H1 (cell line): ENCODE measurements around the gene COPA. TPM values are rescaled to one million over a fixed set of nuclear protein-coding genes. Genes with fewer than 3 reads are reported as not detected.

Source experiments
- CTCF ChIA-PET: fragments of 300-600 bp; sonication (Branson Sonifier 250); formaldehyde crosslinking; loops from one replicate; lab custom pipeline; 2021; ENCODE audit not compliant: partially characterized antibody; lab: Charles Lee
- POLR2A ChIA-PET: fragments of 300-600 bp; sonication (Branson Sonifier 250); formaldehyde crosslinking; loops from one replicate; lab custom pipeline; 2021; ENCODE audit warnings: inconsistent platforms; ENCODE audit not compliant: partially characterized antibody; lab: Charles Lee
- DNase-seq, 2 experiments: peaks; one replicate each; pipeline versions ENCODE4 v3.0.0 to v3.0.0-alpha.2; 2010 to 2022; ENCODE audit warnings: low spot score in 2 of 2, low read depth in 1 of 2, mixed read lengths in 1 of 2
- FAIRE-seq: peaks from 2 replicates; lab custom pipeline; 2011; peaks lifted over from hg19 to GRCh38; lab: Jason Lieb, UNC
- H2AFZ ChIP-seq: 2 replicates; pipeline ENCODE4 v1.8.1; 2012; ENCODE audit warnings: low read length, inconsistent platforms
- H2AK5ac ChIP-seq: 2 replicates; pipeline ENCODE4 v1.6.1; 2013; ENCODE audit warnings: low read depth, low read length
- H2BK120ac ChIP-seq: replicated peaks from 2 replicates; pipeline ENCODE3; 2013; ENCODE audit warnings: low read depth, low read length, inconsistent platforms
- H2BK12ac ChIP-seq: 2 replicates; pipeline ENCODE4 v1.6.1; 2013; ENCODE audit warnings: low read depth, low read length
- H2BK15ac ChIP-seq: 2 replicates; pipeline ENCODE4 v1.6.1; 2013; ENCODE audit warnings: low read length
- H2BK20ac ChIP-seq: 2 replicates; pipeline ENCODE4 v1.6.1; 2013; ENCODE audit warnings: low read length
- H2BK5ac ChIP-seq: 2 replicates; pipeline ENCODE4 v1.6.1; 2013; ENCODE audit warnings: low read depth, low read length
- H3K14ac ChIP-seq: 2 replicates; pipeline ENCODE4 v1.6.1; 2013; ENCODE audit warnings: inconsistent platforms; ENCODE audit not compliant: insufficient read length
- H3K18ac ChIP-seq: 2 replicates; pipeline ENCODE4 v1.6.1; 2013; ENCODE audit warnings: low read length; ENCODE audit errors: extremely low read depth
- H3K23ac ChIP-seq: 2 replicates; pipeline ENCODE4 v1.6.1; 2013; ENCODE audit warnings: inconsistent platforms; ENCODE audit not compliant: insufficient read length
- H3K23me2 ChIP-seq: 2 replicates; pipeline ENCODE4 v1.6.1; 2013; ENCODE audit warnings: low read depth, low read length
- H3K27ac ChIP-seq: 2 replicates; pipeline ENCODE4 v1.6.1; 2011; ENCODE audit warnings: low read depth, low read length, inconsistent platforms
- H3K27me3 ChIP-seq, 4 experiments: replicated peaks in 1 of 4; 1 replicate in 1 of 4; 2 replicates in 3 of 4; pipeline versions ENCODE4 v1.6.1 to v1.8.1; 2011 to 2013; ENCODE audit warnings: low read length in 3 of 4, mild to moderate bottlenecking in 3 of 4, inconsistent platforms in 2 of 4, mixed read lengths in 2 of 4, moderate library complexity in 1 of 4; ENCODE audit not compliant: control insufficient read depth in 3 of 4, insufficient read depth in 3 of 4; ENCODE audit errors: extremely low read depth in 1 of 4
- H3K36me3 ChIP-seq, 4 experiments: 2 replicates each; pipeline versions ENCODE4 v1.6.1 to v1.8.1; 2011 to 2013; ENCODE audit warnings: mild to moderate bottlenecking in 4 of 4, low read length in 3 of 4, moderate library complexity in 2 of 4, control low read depth in 1 of 4, inconsistent platforms in 1 of 4; ENCODE audit not compliant: insufficient read depth in 4 of 4, control insufficient read depth in 2 of 4
- H3K4ac ChIP-seq: replicated peaks from 2 replicates; pipeline ENCODE3; 2013; ENCODE audit warnings: low read length, low read depth, mixed read lengths, inconsistent platforms; ENCODE audit not compliant: insufficient read length
- H3K4me1 ChIP-seq, 4 experiments: replicated peaks in 1 of 4; 1 replicate in 1 of 4; 2 replicates in 3 of 4; pipeline versions ENCODE4 v1.6.1 to v1.8.1; 2011 to 2013; ENCODE audit warnings: low read length in 3 of 4, inconsistent platforms in 2 of 4, mixed read lengths in 1 of 4; ENCODE audit not compliant: insufficient read depth in 4 of 4, control insufficient read depth in 3 of 4
- H3K4me2 ChIP-seq, 2 experiments: 2 replicates each; pipeline versions ENCODE4 v1.6.1 to v1.8.1; 2011 to 2013; ENCODE audit warnings: low read depth in 2 of 2, low read length in 2 of 2, control low read depth in 1 of 2, inconsistent platforms in 1 of 2, mild to moderate bottlenecking in 1 of 2; ENCODE audit not compliant: insufficient read depth in 1 of 2
- H3K4me3 ChIP-seq, 4 experiments: fragments of 200-600, 300-600 bp in 1 of 4; sonication (generic), shearing (Covaris generic), sonication (Bioruptor Twin) in 1 of 4; 2 replicates each; pipeline versions ENCODE4 v1.5.1 to v1.8.1; 2011 to 2016; ENCODE audit warnings: low read length in 4 of 4, low read depth in 3 of 4, control low read depth in 2 of 4, inconsistent platforms in 2 of 4, mild to moderate bottlenecking in 2 of 4, mixed read lengths in 1 of 4, moderate library complexity in 1 of 4; ENCODE audit not compliant: insufficient read depth in 2 of 4; ENCODE audit errors: extremely low read depth in 1 of 4
- H3K56ac ChIP-seq: replicated peaks from 2 replicates; pipeline ENCODE3; 2013; ENCODE audit warnings: low read depth, mild to moderate bottlenecking, mixed read lengths, low read length, inconsistent platforms; ENCODE audit not compliant: insufficient read length
- H3K79me1 ChIP-seq: 2 replicates; pipeline ENCODE4 v1.6.1; 2013; ENCODE audit warnings: low read depth, low read length, control low read depth
- H3K79me2 ChIP-seq, 2 experiments: 2 replicates each; pipeline versions ENCODE4 v1.6.1 to v1.8.1; 2012 to 2013; ENCODE audit warnings: low read length in 2 of 2, mild to moderate bottlenecking in 2 of 2, inconsistent platforms in 1 of 2; ENCODE audit not compliant: insufficient read depth in 2 of 2, control insufficient read depth in 1 of 2
- H3K9ac ChIP-seq, 4 experiments: replicated peaks in 1 of 4; 1 replicate in 1 of 4; 2 replicates in 3 of 4; pipeline versions ENCODE4 v1.6.1 to v1.8.1; 2011 to 2013; ENCODE audit warnings: low read depth in 3 of 4, low read length in 3 of 4, control low read depth in 2 of 4, mild to moderate bottlenecking in 2 of 4, moderate library complexity in 2 of 4, inconsistent platforms in 1 of 4; ENCODE audit errors: extremely low read depth in 1 of 4
- H3K9me3 ChIP-seq, 2 experiments: 2 replicates each; pipeline versions ENCODE4 v1.6.1 to v1.8.1; 2012 to 2013; ENCODE audit warnings: mild to moderate bottlenecking in 2 of 2, moderate library complexity in 2 of 2, control low read depth in 1 of 2, inconsistent platforms in 1 of 2, low read depth in 1 of 2, low read length in 1 of 2, mixed read lengths in 1 of 2; ENCODE audit not compliant: insufficient read depth in 2 of 2
- H4K20me1 ChIP-seq, 2 experiments: replicated peaks in 1 of 2; 2 replicates each; pipeline versions ENCODE3 to v1.8.1; 2011 to 2013; ENCODE audit warnings: inconsistent platforms in 2 of 2, low read length in 2 of 2, mild to moderate bottlenecking in 1 of 2; ENCODE audit not compliant: insufficient read depth in 2 of 2, control insufficient read depth in 1 of 2
- H4K5ac ChIP-seq: 2 replicates; pipeline ENCODE4 v1.6.1; 2013; ENCODE audit warnings: low read length, low read depth, mixed read lengths, inconsistent platforms; ENCODE audit not compliant: insufficient read length
- H4K8ac ChIP-seq: 2 replicates; pipeline ENCODE4 v1.8.0; 2013; ENCODE audit warnings: mild to moderate bottlenecking, moderate library complexity, low read length, inconsistent platforms; ENCODE audit not compliant: insufficient read depth; ENCODE audit errors: extremely low read depth
- H4K91ac ChIP-seq: replicated peaks from 2 replicates; pipeline ENCODE3; 2013; ENCODE audit warnings: low read length, mixed read lengths, inconsistent platforms; ENCODE audit not compliant: insufficient read length
- CBX8 ChIP-seq: fragments of 300-800, 300-1000 bp; sonication (generic); IDR thresholded peaks from 2 replicates; pipeline ENCODE4 v1.7.1; 2016; ENCODE audit warnings: low read depth, low read length, borderline replicate concordance
- CHD1 ChIP-seq: IDR thresholded peaks from 2 replicates; pipeline ENCODE4 v1.6.1; 2012; ENCODE audit warnings: low read depth, low read length, improper control_type of control experiment
- EGR1 ChIP-seq: IDR thresholded peaks from 2 replicates; pipeline ENCODE4 v1.6.1; 2011; ENCODE audit warnings: low read depth, low read length, borderline replicate concordance
- JUND ChIP-seq: IDR thresholded peaks from 2 replicates; pipeline ENCODE4 v1.6.1; 2011; ENCODE audit warnings: mild to moderate bottlenecking, improper control_type of control experiment, low read length
- KDM4A ChIP-seq: IDR thresholded peaks from one replicate; pipeline ENCODE4 v1.7.1; 2012; ENCODE audit warnings: low read depth, mild to moderate bottlenecking, moderate library complexity, low read length, inconsistent platforms; ENCODE audit not compliant: severe bottlenecking
- MAFK ChIP-seq: IDR thresholded peaks from 2 replicates; pipeline ENCODE4 v1.6.1; 2012; ENCODE audit warnings: low read depth, mild to moderate bottlenecking, improper control_type of control experiment, low read length
- MAX ChIP-seq: IDR thresholded peaks from 2 replicates; pipeline ENCODE4 v1.6.1; 2012; ENCODE audit warnings: inconsistent platforms
- POLR2A ChIP-seq, 2 experiments: IDR thresholded peaks; 1 replicate in 1 of 2; 2 replicates in 1 of 2; pipeline ENCODE4 v1.6.1; 2011; ENCODE audit warnings: low read depth in 2 of 2, low read length in 2 of 2, mild to moderate bottlenecking in 2 of 2; ENCODE audit errors: control extremely low read depth in 1 of 2
- POLR2AphosphoS5 ChIP-seq: IDR thresholded peaks from 2 replicates; pipeline ENCODE4 v1.6.1; 2011; ENCODE audit warnings: low read depth, low read length
- RFX5 ChIP-seq: IDR thresholded peaks from 2 replicates; pipeline ENCODE4 v1.6.1; 2011; ENCODE audit warnings: low read depth, low read length, improper control_type of control experiment, borderline replicate concordance
- YY1 ChIP-seq: IDR thresholded peaks from 2 replicates; pipeline ENCODE4 v1.6.1; 2011; ENCODE audit warnings: low read depth, mild to moderate bottlenecking, low read length
- WGBS, 2 experiments: shearing (Covaris generic) in 1 of 2; methylation state at CpG; one replicate each; pipeline versions ENCODE4 v1.1.6 to v1.1.7; 2013 to 2015; ENCODE audit warnings: low lambda C conversion rate in 2 of 2, mixed read lengths in 2 of 2, inconsistent platforms in 1 of 2, low coverage in 1 of 2, missing lambda C conversion rate in 1 of 2; ENCODE audit not compliant: insufficient replicate concordance in 2 of 2, insufficient coverage in 1 of 2, insufficient read length in 1 of 2; ENCODE audit errors: extremely low coverage in 1 of 2, missing lambda C conversion rate in 1 of 2; 5-methylcytosine and 5-hydroxymethylcytosine counted together
- polyA plus RNA-seq, 7 experiments: library from polyadenylated mRNA; depleted of rRNA in 3 of 7; stranded (reverse) in 5 of 7; unstranded in 2 of 7; fragments of >200 nt in 5 of 7; fragments of 200-250 nt in 2 of 7; gene quantifications; 1 replicate in 5 of 7; 2 replicates in 1 of 7; 4 replicates in 1 of 7; pipeline versions ENCODE4 v1.2.1 to v1.2.3, GENCODE V29; 2011 to 2013; ENCODE audit warnings: missing spikeins in 2 of 7, mixed read lengths in 2 of 7
- total RNA-seq: library from RNA; stranded (reverse); fragmentation: NEBNext Ultra II Directional; extraction: Animal tissue kit (Norgen Biotek cat#: 25700); gene quantifications from 2 replicates; pipeline ENCODE4 v1.2.1, GENCODE V29; 2021
- TF ChIP-seq, protein P1 (sequence below): IDR thresholded peaks from 2 replicates; pipeline ENCODE4 v1.6.1; 2012; ENCODE audit warnings: low read length, inconsistent platforms

Gene COPA
- total and polyA plus RNA-seq, 2 of the 8 experiments (the other 6 are each of a cell fraction or from before 2014, with no cell fraction given): 78.2 to 115 TPM

GRCh38 chr1:160255781-160256300 lies 87.2 kb downstream of the COPA start:
- peaks cover 2 to 3% of the 10 kb centered on the region in 2 experiments for H4K20me1 ChIP-seq
- H3K4me1 ChIP-seq: peaks cover under 1 to 10% (median 2%) of the 10 kb centered on the region in 4 experiments; a peak in 5 of 7 replicates
- H3K27ac ChIP-seq: no peak overlapping the region
- no peak overlapping the region for H2BK15ac ChIP-seq
- H4K91ac ChIP-seq: no peak overlapping the region
- H2BK120ac ChIP-seq: no peak overlapping the region
- no peak overlapping the region for H3K4ac ChIP-seq
- ChIA-PET CTCF (interaction anchor here (1.0 to 5.5 kb wide), 4 partner anchors 11 to 121 kb away, joined by 3 to 46 read pairs (median 4); no protein-coding TSS in a partner anchor), POLR2A (interaction anchor here (1.1 kb wide), 1 partner anchor 86 kb away, joined by 3 read pairs; no protein-coding TSS in a partner anchor)
- no peak overlapping the region for H4K5ac ChIP-seq
- no peaks in the 10 kb centered on the region for H3K27me3 ChIP-seq
- H3K56ac ChIP-seq: no peak overlapping the region
- H2BK20ac ChIP-seq: no peak overlapping the region
- peaks cover 5 to 77% of the 10 kb centered on the region in 2 experiments; a peak in 3 of 4 replicates for H3K79me2 ChIP-seq
- H3K18ac ChIP-seq: no peak overlapping the region
- peaks cover 0 to 7% (median 0%) of the 10 kb centered on the region in 4 experiments; a peak in 3 of 8 replicates for H3K36me3 ChIP-seq
- no peak for FAIRE-seq
- DNase-seq: no peak
- WGBS, 2 experiments: 94% methylated on average over 4 of the region's 4 CpGs; no CpG with 5 or more reads in 1 of the 2 experiments
- H2AFZ ChIP-seq: no peak overlapping the region
- no peak overlapping the region for H2BK5ac ChIP-seq
- peaks cover 4% of the 10 kb centered on the region for H3K79me1 ChIP-seq
- H2BK12ac ChIP-seq: no peak overlapping the region
- no peaks in the 10 kb centered on the region for H3K9me3 ChIP-seq
- H3K23ac ChIP-seq: no peak overlapping the region
- no peak overlapping the region for H3K9ac ChIP-seq
- H3K23me2 ChIP-seq: no peaks in the 10 kb centered on the region
- no peak overlapping the region for H2AK5ac ChIP-seq
- no peak overlapping the region for H3K4me3 ChIP-seq
- no peak overlapping the region for H3K14ac ChIP-seq
- no peak overlapping the region for H3K4me2 ChIP-seq
- no peak overlapping the region for H4K8ac ChIP-seq
- TF ChIP-seq MAFK: no peak
- no peak for TF ChIP-seq MAX
- TF ChIP-seq RFX5: no peak
- TF ChIP-seq EGR1: no peak
- TF ChIP-seq POLR2AphosphoS5: no peak
- TF ChIP-seq YY1: no peak
- TF ChIP-seq CBX8: no peak
- TF ChIP-seq POLR2A (IDR thresholded peaks at IDR 0.05; ENCODE audit: control extremely low read depth in 1 of 2, low read depth in 2 of 2, low read length in 2 of 2): no peak
- TF ChIP-seq KDM4A: no peak
- TF ChIP-seq, protein P1, sequence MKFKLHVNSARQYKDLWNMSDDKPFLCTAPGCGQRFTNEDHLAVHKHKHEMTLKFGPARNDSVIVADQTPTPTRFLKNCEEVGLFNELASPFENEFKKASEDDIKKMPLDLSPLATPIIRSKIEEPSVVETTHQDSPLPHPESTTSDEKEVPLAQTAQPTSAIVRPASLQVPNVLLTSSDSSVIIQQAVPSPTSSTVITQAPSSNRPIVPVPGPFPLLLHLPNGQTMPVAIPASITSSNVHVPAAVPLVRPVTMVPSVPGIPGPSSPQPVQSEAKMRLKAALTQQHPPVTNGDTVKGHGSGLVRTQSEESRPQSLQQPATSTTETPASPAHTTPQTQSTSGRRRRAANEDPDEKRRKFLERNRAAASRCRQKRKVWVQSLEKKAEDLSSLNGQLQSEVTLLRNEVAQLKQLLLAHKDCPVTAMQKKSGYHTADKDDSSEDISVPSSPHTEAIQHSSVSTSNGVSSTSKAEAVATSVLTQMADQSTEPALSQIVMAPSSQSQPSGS: no peak
- no peak for TF ChIP-seq CHD1
- no peak for TF ChIP-seq JUND
